Measurements from ENCODE around the gene TMEM117.
A peak's percentile ranks its signal among the peaks of the same experiment; 100 is the strongest.
"Not testable (repeated sequence)": the region's sequence is repeated elsewhere in the genome, so short reads cannot be mapped to it uniquely, and the experiment has no call there.

The TMEM117 gene

GRCh38 chr12:43869184-43869583 lies 33.3 kb downstream of the TMEM117 start:
- DNase-seq: no peak
- no peaks in the 10 kb centered on the region for H3K27me3 ChIP-seq
- H3K4me3 ChIP-seq: no peak overlapping the region
- intact Hi-C loops (cut with DNase I; ENCODE audit: low total_unique reads): no loop called here
- H3K36me3 ChIP-seq: no peaks in the 10 kb centered on the region
- H3K27ac ChIP-seq: no peak overlapping the region
- no peak for TF ChIP-seq CTCF (IDR thresholded peaks at IDR 0.05)
- H3K9me3 ChIP-seq: no peaks in the 10 kb centered on the region
- no peaks in the 10 kb centered on the region for H3K4me1 ChIP-seq

- H3K27ac ChIP-seq; intact Hi-C loops (cut with DNase I; ENCODE audit: low total_unique reads); H3K9me3 ChIP-seq; H3K27me3 ChIP-seq; H3K4me3 ChIP-seq; DNase-seq; H3K4me1 ChIP-seq; H3K36me3 ChIP-seq: not testable (repeated sequence)
These were observed 33.9 kb downstream of the TMEM117 start for GRCh38 chr12:43869765-43870164.

- H3K27me3 ChIP-seq; DNase-seq; H3K27ac ChIP-seq; intact Hi-C loops (cut with DNase I; ENCODE audit: low total_unique reads); H3K9me3 ChIP-seq; H3K4me3 ChIP-seq; H3K36me3 ChIP-seq; H3K4me1 ChIP-seq: not testable (repeated sequence)
These were observed 35.4 kb downstream of the TMEM117 start for GRCh38 chr12:43871258-43871657.

GRCh38 chr12:43872396-43872795 lies 36.5 kb downstream of the TMEM117 start:
- Histone ChIP-seq H3K36me3 (no peaks in the 10 kb centered on the region), H3K4me3 (no peak overlapping the region), H3K9me3 (no peaks in the 10 kb centered on the region), H3K27ac (no peak overlapping the region), H3K27me3 (no peaks in the 10 kb centered on the region), H3K4me1 (no peaks in the 10 kb centered on the region)
- no peak for TF ChIP-seq CTCF (IDR thresholded peaks at IDR 0.05)
- intact Hi-C loops (cut with DNase I; ENCODE audit: low total_unique reads): no loop called here
- no peak for DNase-seq

GRCh38 chr12:43878050-43878449 lies 42.2 kb downstream of the TMEM117 start:
- H3K9me3 ChIP-seq: no peaks in the 10 kb centered on the region
- intact Hi-C loops (cut with DNase I; ENCODE audit: low total_unique reads): no loop called here

GRCh38 chr12:43880547-43880946 lies 44.7 kb downstream of the TMEM117 start:
- no peak for TF ChIP-seq CTCF (IDR thresholded peaks at IDR 0.05)
- no peak overlapping the region for H3K27ac ChIP-seq
- H3K36me3 ChIP-seq: no peaks in the 10 kb centered on the region
- no peak for DNase-seq
- no peaks in the 10 kb centered on the region for H3K27me3 ChIP-seq
- no peaks in the 10 kb centered on the region for H3K4me1 ChIP-seq
- intact Hi-C loops (cut with DNase I; ENCODE audit: low total_unique reads): loop anchor here (10.0 kb wide), 1 partner anchor 106 kb away; no protein-coding TSS in a partner anchor
- no peaks in the 10 kb centered on the region for H3K9me3 ChIP-seq
- H3K4me3 ChIP-seq: no peak overlapping the region

More at GRCh38 chr12:43878050-43878449, 42.2 kb downstream of the TMEM117 start:
- no peak for TF ChIP-seq CTCF (IDR thresholded peaks at IDR 0.05)
- H3K27ac ChIP-seq: no peak overlapping the region
- no peaks in the 10 kb centered on the region for H3K27me3 ChIP-seq
- H3K36me3 ChIP-seq: no peaks in the 10 kb centered on the region
- DNase-seq: no peak
- no peaks in the 10 kb centered on the region for H3K4me1 ChIP-seq
- no peak overlapping the region for H3K4me3 ChIP-seq

- Histone ChIP-seq H3K27me3 (no peaks in the 10 kb centered on the region), H3K4me1 (no peaks in the 10 kb centered on the region), H3K27ac (no peak overlapping the region), H3K4me3 (no peak overlapping the region), H3K36me3 (no peaks in the 10 kb centered on the region), H3K9me3 (no peaks in the 10 kb centered on the region)
- TF ChIP-seq CTCF (IDR thresholded peaks at IDR 0.05): peak; percentile 74 to 75
- no peak for DNase-seq
- intact Hi-C loops (cut with DNase I; ENCODE audit: low total_unique reads): loop anchor here (10.0 kb wide), 1 partner anchor 108 kb away; no protein-coding TSS in a partner anchor
These were observed 46.8 kb downstream of the TMEM117 start for GRCh38 chr12:43882578-43883178.
